KMS-11 (cell line): ENCODE measurements around the gene TCHP.

Experiments
- H2AFZ ChIP-seq: fragments of 200-600 bp; sonication (generic); 2 replicates; pipeline ENCODE4 v1.6.1; 2016; ENCODE audit warnings: antibody characterized with exemption, mixed run types, low read depth
- H3K27ac ChIP-seq: fragments of 200-600 bp; sonication (generic); 2 replicates; pipeline ENCODE4 v1.6.1; 2016; ENCODE audit warnings: mild to moderate bottlenecking, mixed run types
- H3K27me3 ChIP-seq: fragments of 200-600 bp; sonication (generic); 2 replicates; pipeline ENCODE4 v1.6.1; 2017; ENCODE audit warnings: mild to moderate bottlenecking, low read depth, mixed run types, moderate library complexity; ENCODE audit not compliant: insufficient read depth
- H3K36me3 ChIP-seq: fragments of 200-600 bp; sonication (generic); 2 replicates; pipeline ENCODE4 v1.6.1; 2017; ENCODE audit warnings: mild to moderate bottlenecking, mixed run types; ENCODE audit not compliant: insufficient read depth
- H3K4me1 ChIP-seq: fragments of 200-600 bp; sonication (generic); 2 replicates; pipeline ENCODE4 v1.6.1; 2016; ENCODE audit warnings: mild to moderate bottlenecking, low read depth, mixed run types; ENCODE audit not compliant: poor library complexity, severe bottlenecking
- H3K4me2 ChIP-seq: fragments of 200-600 bp; sonication (generic); 2 replicates; pipeline ENCODE4 v1.7.0; 2016; ENCODE audit warnings: mild to moderate bottlenecking, mixed run types
- H3K4me3 ChIP-seq: fragments of 200-600 bp; sonication (generic); IDR thresholded peaks from 2 replicates; pipeline ENCODE4 v1.6.1; 2017; ENCODE audit warnings: low read depth, low read length, mixed read lengths; ENCODE audit not compliant: insufficient read depth
- H3K79me2 ChIP-seq: fragments of 200-600 bp; sonication (generic); 2 replicates; pipeline ENCODE4 v1.6.1; 2016; ENCODE audit warnings: low read depth, mixed run types; ENCODE audit not compliant: insufficient read depth
- H3K9ac ChIP-seq: fragments of 200-600 bp; sonication (generic); 2 replicates; pipeline ENCODE4 v1.6.1; 2016; ENCODE audit warnings: mild to moderate bottlenecking, mixed run types
- H4K20me1 ChIP-seq: fragments of 200-600 bp; sonication (generic); 2 replicates; pipeline ENCODE4 v1.6.1; 2016; ENCODE audit warnings: mild to moderate bottlenecking, mixed run types; ENCODE audit not compliant: insufficient read depth
- TF ChIP-seq, protein P1 (sequence below): fragments of 200-600 bp; sonication (generic); conservative IDR thresholded peaks from 2 replicates; pipeline ENCODE4 v1.6.1; 2017; ENCODE audit warnings: low read depth, mild to moderate bottlenecking, antibody characterized with exemption, low read length, moderate library complexity, mixed read lengths

TCHP gene

DNA sequence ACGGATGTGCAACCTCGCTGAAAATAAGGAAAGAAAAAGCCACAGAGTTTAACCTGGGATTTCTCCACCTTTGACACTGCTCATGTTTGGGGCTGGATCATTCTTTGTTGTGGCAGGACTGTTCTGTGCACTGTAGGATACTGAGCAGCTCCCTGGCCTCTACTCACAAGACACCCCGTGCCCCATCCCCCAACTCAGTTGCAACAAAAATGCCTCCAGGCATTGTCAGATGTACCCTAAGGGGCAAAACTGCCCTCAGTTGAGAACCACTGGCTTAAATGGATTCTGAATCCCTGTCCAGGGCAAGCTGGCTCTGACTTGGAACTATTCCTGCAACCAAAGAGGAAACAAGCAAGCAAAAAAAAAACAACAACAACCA, 21.8 kb upstream of the TCHP start:
- Histone ChIP-seq H3K27ac (no peak overlapping the region), H3K79me2 (peaks cover 29% of the 10 kb centered on the region; the same call in 1 of the 2 replicates), H3K4me1 (peaks cover 57% of the 10 kb centered on the region), H3K4me2 (peak overlapping the region; percentile 97; the same call in 1 of the 2 replicates), H3K9ac (no peak overlapping the region), H3K4me3 (no peak overlapping the region), H4K20me1 (no peaks in the 10 kb centered on the region), H3K36me3 (no peaks in the 10 kb centered on the region), H2AFZ (no peak overlapping the region), H3K27me3 (no peaks in the 10 kb centered on the region)
- TF ChIP-seq, protein P1, sequence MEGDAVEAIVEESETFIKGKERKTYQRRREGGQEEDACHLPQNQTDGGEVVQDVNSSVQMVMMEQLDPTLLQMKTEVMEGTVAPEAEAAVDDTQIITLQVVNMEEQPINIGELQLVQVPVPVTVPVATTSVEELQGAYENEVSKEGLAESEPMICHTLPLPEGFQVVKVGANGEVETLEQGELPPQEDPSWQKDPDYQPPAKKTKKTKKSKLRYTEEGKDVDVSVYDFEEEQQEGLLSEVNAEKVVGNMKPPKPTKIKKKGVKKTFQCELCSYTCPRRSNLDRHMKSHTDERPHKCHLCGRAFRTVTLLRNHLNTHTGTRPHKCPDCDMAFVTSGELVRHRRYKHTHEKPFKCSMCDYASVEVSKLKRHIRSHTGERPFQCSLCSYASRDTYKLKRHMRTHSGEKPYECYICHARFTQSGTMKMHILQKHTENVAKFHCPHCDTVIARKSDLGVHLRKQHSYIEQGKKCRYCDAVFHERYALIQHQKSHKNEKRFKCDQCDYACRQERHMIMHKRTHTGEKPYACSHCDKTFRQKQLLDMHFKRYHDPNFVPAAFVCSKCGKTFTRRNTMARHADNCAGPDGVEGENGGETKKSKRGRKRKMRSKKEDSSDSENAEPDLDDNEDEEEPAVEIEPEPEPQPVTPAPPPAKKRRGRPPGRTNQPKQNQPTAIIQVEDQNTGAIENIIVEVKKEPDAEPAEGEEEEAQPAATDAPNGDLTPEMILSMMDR, result no peak

DNA sequence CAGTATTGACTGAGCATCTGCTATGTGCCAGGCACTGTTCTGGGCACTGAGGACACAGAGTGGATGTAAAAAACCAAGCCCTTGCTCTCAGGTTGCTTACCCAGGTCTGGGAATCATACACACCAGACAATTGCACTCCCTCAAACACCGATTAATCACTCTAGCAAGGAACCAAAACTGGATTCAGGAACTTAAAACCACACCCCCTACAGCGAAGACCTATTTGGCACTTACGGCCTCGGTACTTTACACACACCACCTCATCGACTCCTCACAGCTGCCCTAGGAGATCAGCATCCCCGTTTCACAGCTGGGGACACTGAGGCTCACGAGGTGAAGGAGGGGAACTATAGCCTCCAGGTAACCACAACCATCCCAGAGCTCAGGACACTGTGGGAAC, 21.3 kb upstream of the TCHP start:
- Histone ChIP-seq H3K9ac (no peak overlapping the region; the same call in 1 of the 2 replicates), H3K36me3 (no peaks in the 10 kb centered on the region), H2AFZ (no peak overlapping the region), H3K27ac (no peak overlapping the region), H3K4me3 (no peak overlapping the region), H3K4me1 (peaks cover 55% of the 10 kb centered on the region), H4K20me1 (no peaks in the 10 kb centered on the region), H3K79me2 (peaks cover 29% of the 10 kb centered on the region; the same call in 1 of the 2 replicates), H3K4me2 (peak overlapping the region; percentile 97; the same call in 1 of the 2 replicates), H3K27me3 (no peaks in the 10 kb centered on the region)
- TF ChIP-seq, protein P1, result no peak

DNA sequence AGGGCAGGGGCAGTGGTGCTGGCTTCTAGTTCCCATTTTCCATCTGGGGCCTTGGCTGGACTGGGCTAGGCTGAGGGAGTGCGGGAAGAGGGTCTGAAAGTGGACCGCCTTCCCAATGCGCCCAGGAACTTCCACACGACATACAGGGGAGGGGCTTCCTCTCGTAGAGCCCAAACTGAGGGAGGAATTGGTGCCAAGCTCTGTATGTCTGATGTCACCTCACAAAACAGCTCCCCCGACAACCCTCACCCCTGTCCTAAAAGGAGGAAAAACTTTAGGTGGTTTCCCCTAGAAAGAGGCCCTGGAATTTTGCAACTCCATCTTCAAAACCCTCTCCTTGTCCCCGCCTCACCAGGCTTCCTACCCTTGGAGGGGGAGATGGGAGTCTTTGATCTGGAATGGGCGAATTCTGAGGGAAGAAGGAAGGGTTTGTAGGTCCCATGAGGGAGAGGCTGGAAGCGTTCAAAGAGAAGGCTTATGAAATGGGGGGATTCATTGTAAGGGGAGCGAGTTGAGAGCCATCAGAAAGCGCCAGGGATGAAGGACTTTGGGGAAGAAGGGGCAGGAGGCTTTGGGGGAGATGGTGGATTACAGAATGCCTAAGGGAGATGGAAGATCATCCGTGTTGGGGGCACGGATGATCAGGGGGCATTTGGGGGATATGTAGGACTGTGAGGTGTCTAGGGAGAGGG, 20.6 kb upstream of the TCHP start:
- no peak overlapping the region for H3K4me3 ChIP-seq
- peaks cover 29% of the 10 kb centered on the region; the same call in 1 of the 2 replicates for H3K79me2 ChIP-seq
- peak overlapping the region; percentile 46; the same call in 1 of the 2 replicates for H3K9ac ChIP-seq
- TF ChIP-seq, protein P1, result no peak
- H3K4me1 ChIP-seq, result peaks cover 47% of the 10 kb centered on the region
- H3K27ac ChIP-seq, result no peak overlapping the region
- no peaks in the 10 kb centered on the region for H3K27me3 ChIP-seq
- H2AFZ ChIP-seq, result peak overlapping the region; percentile 30; the same call in 1 of the 2 replicates
- H3K4me2 ChIP-seq, result peak overlapping the region; percentile 97
- H4K20me1 ChIP-seq, result no peaks in the 10 kb centered on the region
- no peaks in the 10 kb centered on the region for H3K36me3 ChIP-seq

DNA sequence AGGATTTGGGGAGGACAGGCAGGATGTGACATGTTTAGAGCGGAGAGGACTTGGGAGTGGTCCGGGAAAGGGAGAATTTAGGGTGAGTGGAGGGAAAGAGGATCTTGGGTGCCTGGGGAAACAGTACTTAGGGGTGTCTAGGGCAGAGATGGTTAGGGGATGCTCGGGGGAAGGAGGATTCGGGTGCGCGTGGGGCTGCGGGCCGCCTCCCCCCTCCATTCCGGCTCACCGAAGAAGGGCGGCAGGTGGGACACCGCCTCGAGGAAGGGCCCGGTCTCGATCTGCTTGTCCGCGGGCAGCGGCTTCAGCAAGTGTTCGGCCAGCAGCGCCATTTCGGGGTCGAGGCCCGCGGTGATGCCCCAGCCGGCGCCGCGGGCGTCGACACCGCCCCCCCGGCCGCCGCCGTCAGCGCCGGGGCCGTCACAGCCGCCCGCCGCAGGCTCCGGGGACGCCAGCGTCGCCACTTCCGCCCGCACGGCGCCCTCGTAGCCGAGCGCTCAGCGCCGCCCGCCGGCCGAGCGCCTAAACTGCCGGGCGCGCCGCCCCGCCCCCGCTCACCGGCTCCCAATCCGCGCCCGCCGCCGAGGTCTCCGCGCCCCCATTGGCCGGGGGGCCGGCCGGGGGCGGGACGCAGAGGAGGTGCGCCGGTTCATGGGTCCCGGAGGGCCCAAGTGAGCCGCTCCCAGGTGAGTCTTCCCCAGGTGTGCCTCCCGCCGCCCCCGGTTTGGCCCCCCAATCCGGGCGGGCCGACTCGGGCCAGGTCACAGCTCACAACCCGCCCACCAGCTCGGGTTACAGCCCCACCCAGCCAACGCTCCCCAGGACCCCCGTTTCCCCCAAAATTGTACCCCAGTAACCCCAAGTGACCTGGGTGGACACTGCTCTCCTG, 19.8 kb upstream of the TCHP start, which contains the start of gene GLTP:
Gene GLTP, minus strand, starts transcription at position 499 of the 889 bp plus-strand sequence. Its CDS starts 167 bp downstream, at position 332.
- peak within 1 kb of the TSS; percentile 46; the same call in 1 of the 2 replicates for H3K9ac ChIP-seq
- TF ChIP-seq, protein P1, result no peak
- peak within 1 kb of the TSS; percentile 97 for H3K4me2 ChIP-seq
- peak within 1 kb of the TSS; percentile 59 for H2AFZ ChIP-seq
- no peak within 1 kb of the TSS for H3K27ac ChIP-seq
- H3K4me3 ChIP-seq, result no peak within 1 kb of the TSS
- H3K79me2 ChIP-seq, result peaks cover 29% of the 10 kb centered on the region; the same call in 1 of the 2 replicates
- H3K36me3 ChIP-seq, result no peaks in the 10 kb centered on the region
- no peaks in the 10 kb centered on the region for H3K27me3 ChIP-seq
- H3K4me1 ChIP-seq, result peaks cover 39% of the 10 kb centered on the region
- no peaks in the 10 kb centered on the region for H4K20me1 ChIP-seq
